ENCODE results near the gene PLCH2. TPM values are rescaled to one million over a fixed set of nuclear protein-coding genes. Genes with fewer than 3 reads are reported as not detected.

Gene PLCH2
- total RNA-seq, 1 experiment from 2014 or later: not detected

GRCh38 chr1:2477791-2478499, 1.9 kb downstream of the PLCH2 start:
- no peak for TF ChIP-seq EZH2 (IDR thresholded peaks at IDR 0.05; ENCODE audit: borderline replicate concordance, low read depth, low read length, poor library complexity, severe bottlenecking)
- TF ChIP-seq CTCF (conservative IDR thresholded peaks at IDR 0.05; ENCODE audit: low read depth, low read length): no peak
- no peak overlapping the region for H3K27ac ChIP-seq (ENCODE audit: low read depth, low read length, poor library complexity, severe bottlenecking)
- no peak overlapping the region for H3K4me3 ChIP-seq (ENCODE audit: low read depth, low read length, poor library complexity, severe bottlenecking)
- H3K4me1 ChIP-seq (ENCODE audit: insufficient read depth, low read length, poor library complexity, severe bottlenecking): peaks cover 13% of the 10 kb centered on the region
- H3K9me3 ChIP-seq (ENCODE audit: low read depth, low read length, poor library complexity, severe bottlenecking): no peaks in the 10 kb centered on the region
- intact Hi-C loops (cut with micrococcal nuclease; ENCODE audit: unreplicated experiment): no loop called here
- BruUV-seq (replicated peaks): no TSS peak
- no peaks in the 10 kb centered on the region for H3K27me3 ChIP-seq (replicated peaks; ENCODE audit: insufficient read depth, low read depth, low read length, poor library complexity)
- POLR2A ChIA-PET (ENCODE audit: low non-redundant PET): interaction anchor here (0.6 kb wide), 1 partner anchor 483 kb away, joined by 3 read pairs; no protein-coding TSS in a partner anchor
- DNase-seq (ENCODE audit: low spot score): no peak
- no peaks in the 10 kb centered on the region for H3K36me3 ChIP-seq (ENCODE audit: insufficient read depth, low read length, poor library complexity, severe bottlenecking)
- CTCF ChIA-PET: no interaction called here

GRCh38 chr1:2479186-2479585, 3.1 kb downstream of the PLCH2 start:
- no peaks in the 10 kb centered on the region for H3K9me3 ChIP-seq (ENCODE audit: low read depth, low read length, poor library complexity, severe bottlenecking)
- H3K4me1 ChIP-seq (ENCODE audit: insufficient read depth, low read length, poor library complexity, severe bottlenecking): peaks cover 13% of the 10 kb centered on the region
- ChIA-PET POLR2A (ENCODE audit: low non-redundant PET) (no interaction called here), CTCF (no interaction called here)
- no peak overlapping the region for H3K27ac ChIP-seq (ENCODE audit: low read depth, low read length, poor library complexity, severe bottlenecking)
- intact Hi-C loops (cut with micrococcal nuclease; ENCODE audit: unreplicated experiment): no loop called here
- no peak for DNase-seq (ENCODE audit: low spot score)
- TF ChIP-seq EZH2 (IDR thresholded peaks at IDR 0.05; ENCODE audit: borderline replicate concordance, low read depth, low read length, poor library complexity, severe bottlenecking) (no peak), CTCF (conservative IDR thresholded peaks at IDR 0.05; ENCODE audit: low read depth, low read length) (no peak)
- no TSS peak for BruUV-seq (replicated peaks)
- no peaks in the 10 kb centered on the region for H3K36me3 ChIP-seq (ENCODE audit: insufficient read depth, low read length, poor library complexity, severe bottlenecking)
- no peaks in the 10 kb centered on the region for H3K27me3 ChIP-seq (replicated peaks; ENCODE audit: insufficient read depth, low read depth, low read length, poor library complexity)
- no peak overlapping the region for H3K4me3 ChIP-seq (ENCODE audit: low read depth, low read length, poor library complexity, severe bottlenecking)

GRCh38 chr1:2479618-2480017, 3.5 kb downstream of the PLCH2 start:
- TF ChIP-seq EZH2 (IDR thresholded peaks at IDR 0.05; ENCODE audit: borderline replicate concordance, low read depth, low read length, poor library complexity, severe bottlenecking) (no peak), CTCF (conservative IDR thresholded peaks at IDR 0.05; ENCODE audit: low read depth, low read length) (no peak)
- intact Hi-C loops (cut with micrococcal nuclease; ENCODE audit: unreplicated experiment): no loop called here
- Histone ChIP-seq H3K4me1 (ENCODE audit: insufficient read depth, low read length, poor library complexity, severe bottlenecking) (peaks cover 13% of the 10 kb centered on the region), H3K4me3 (ENCODE audit: low read depth, low read length, poor library complexity, severe bottlenecking) (no peak overlapping the region), H3K27ac (ENCODE audit: low read depth, low read length, poor library complexity, severe bottlenecking) (no peak overlapping the region), H3K36me3 (ENCODE audit: insufficient read depth, low read length, poor library complexity, severe bottlenecking) (no peaks in the 10 kb centered on the region), H3K27me3 (replicated peaks; ENCODE audit: insufficient read depth, low read depth, low read length, poor library complexity) (no peaks in the 10 kb centered on the region), H3K9me3 (ENCODE audit: low read depth, low read length, poor library complexity, severe bottlenecking) (no peaks in the 10 kb centered on the region)
- BruUV-seq (replicated peaks): no TSS peak
- ChIA-PET POLR2A (ENCODE audit: low non-redundant PET) (no interaction called here), CTCF (no interaction called here)
- DNase-seq (ENCODE audit: low spot score): no peak

Data from A673 (cell line).